Measurements from ENCODE around the gene LYSET.
"Not testable (repeated sequence)": the region's sequence is repeated elsewhere in the genome, so short reads cannot be mapped to it uniquely, and the experiment has no call there.

The LYSET gene

DNA sequence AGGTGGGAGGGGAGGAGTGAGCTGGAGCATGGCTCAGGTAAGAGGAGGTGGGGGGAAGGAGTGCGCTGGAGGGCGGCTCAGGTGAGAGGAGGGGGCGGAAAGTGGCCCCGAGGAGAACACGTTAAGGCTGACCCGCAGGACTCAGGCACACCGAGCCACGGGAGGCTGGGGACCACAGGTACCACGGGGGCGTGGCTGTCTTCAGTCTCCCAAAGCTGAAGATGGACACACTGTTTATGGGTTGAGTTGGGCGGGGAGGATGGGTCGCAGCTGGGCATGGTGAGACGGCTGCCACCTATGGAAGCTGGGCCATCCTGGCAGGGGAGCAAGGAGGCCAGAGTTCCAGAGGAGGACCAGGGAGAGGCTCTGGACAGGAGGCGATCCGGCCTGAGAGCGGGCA, 45.4 kb downstream of the LYSET start:
- no peak for DNase-seq

DNA sequence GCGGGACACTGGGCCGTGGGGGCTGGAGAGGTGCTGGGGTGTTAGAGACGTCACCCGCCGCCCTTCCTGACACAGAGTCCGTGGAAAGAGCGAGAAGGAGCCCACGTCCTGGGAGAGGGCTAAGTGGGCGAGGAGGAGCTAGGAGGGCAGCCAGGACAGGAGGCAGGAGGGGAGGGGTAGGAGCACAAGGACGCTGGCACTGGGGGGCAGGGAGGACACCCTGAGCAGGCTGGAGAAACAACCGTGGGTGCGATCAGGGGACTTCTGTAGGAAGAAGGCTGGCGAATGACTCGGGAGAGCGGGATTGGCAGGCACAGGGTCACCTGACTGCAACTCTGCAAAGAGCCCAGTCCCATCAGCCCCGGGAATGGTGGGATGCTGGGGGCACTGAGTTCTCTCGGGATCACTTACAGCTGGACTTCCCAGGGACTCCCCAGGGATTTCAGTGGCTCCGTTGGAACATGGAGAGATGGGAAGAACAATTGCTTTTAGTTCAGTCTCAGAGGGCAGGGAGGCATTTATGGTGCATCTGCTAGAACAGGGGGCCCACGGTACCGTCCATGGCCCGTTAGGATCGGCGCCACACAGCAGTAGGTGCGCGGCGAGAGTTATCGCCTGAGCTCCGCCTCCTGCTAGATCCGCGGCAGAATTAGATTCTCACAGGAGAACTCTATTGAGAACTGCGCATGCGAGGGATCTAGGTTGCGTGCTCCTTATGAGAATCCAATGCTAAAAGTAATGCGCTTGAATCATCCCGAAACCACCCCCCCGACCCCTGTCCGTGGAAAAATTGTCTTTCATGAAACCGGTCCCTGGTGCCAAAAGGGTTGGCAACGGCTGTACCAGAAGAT, 46.2 kb downstream of the LYSET start:
- DNase-seq: peak; percentile 53

DNA sequence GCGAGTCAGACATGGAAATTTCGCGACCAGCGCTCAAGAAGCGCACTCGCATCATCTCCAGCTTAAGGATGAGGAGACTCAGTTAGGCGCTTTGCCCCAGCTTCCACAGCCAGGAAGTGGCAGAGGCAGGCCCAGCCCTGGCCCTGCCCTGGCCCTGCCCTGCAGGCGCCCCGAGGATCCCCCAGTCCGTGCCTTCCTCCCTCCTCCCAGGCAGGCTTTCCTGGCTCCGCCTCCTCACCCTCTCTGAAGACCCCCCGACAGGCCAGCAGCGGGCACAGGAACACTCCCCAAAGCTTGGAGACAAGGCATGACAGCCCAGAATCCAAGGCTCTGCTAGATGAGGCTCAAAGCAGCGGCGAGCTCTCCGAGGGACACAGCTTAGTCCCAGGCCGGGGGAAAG, 47.0 kb downstream of the LYSET start:
- DNase-seq: no peak

DNA sequence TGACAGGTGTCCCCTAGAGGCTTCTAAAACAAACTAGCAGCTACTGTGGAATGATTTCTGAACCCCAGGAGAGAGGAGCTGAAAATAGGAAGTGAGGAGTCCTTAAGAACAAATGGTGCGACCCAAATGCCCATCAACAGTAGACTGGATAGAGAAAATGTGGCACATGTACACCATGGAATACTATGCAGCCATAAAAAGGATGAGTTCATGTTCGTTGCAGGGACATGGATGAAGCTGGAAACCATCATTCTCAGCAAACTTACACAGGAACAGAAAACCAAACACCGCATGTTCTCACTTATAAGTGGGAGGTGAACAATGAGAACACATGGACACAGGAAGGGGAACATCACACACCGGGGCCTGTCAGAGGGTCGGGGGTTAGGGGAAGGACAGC, 48.0 kb downstream of the LYSET start:
- DNase-seq: not testable (repeated sequence)

DNA sequence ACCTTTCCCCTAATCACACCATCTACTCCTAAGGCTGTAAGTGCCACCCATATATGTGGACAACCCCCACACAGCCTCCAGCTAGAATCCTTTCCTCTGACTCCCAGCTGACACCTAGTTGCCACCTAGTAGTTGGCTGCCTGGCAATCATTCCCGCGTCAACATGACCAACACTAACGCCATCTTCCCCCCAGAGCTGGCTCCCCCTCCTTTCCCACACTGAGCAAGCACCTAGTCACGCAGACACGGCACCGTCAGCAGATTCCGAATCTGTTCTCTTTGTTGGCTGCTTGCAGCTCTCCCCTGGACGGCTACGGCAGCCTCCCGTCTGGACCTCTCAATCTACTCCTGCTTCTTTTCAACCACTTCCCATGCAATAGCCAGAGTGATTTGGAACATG, 49.7 kb downstream of the LYSET start:
- no peak for DNase-seq

All from NCI-H748 treated with DMSO at 0.1 percent for 48 hours (cell line).